GM12801 (cell line): ENCODE results near the gene PARD6B.

Source experiments
- TF ChIP-seq, protein P1 (sequence below): IDR thresholded peaks from one replicate; pipeline ENCODE4 v1.5.1; 2011; ENCODE audit warnings: control low read depth; ENCODE audit not compliant: insufficient read length; ENCODE audit errors: extremely low read depth

PARD6B gene

DNA sequence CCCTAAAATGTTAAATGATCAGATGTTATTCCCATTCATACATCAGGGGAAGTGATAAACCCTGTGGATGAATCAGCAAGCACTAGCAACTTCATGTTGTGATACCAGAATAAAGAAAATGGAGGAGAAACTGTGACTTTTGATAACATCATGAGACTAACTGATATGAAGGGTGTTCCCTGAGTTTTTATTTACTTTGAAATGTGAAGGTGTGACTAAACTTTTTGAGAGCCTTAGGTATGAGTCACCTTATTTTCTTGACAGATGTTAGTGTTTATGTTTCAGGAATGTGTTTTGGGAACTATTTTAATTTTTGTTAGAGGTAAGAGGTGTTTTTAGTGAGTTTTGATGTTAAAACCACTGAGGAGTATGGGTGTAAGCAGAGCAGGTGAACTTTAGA, 4.4 kb downstream of the PARD6B start:
- TF ChIP-seq, protein P1, sequence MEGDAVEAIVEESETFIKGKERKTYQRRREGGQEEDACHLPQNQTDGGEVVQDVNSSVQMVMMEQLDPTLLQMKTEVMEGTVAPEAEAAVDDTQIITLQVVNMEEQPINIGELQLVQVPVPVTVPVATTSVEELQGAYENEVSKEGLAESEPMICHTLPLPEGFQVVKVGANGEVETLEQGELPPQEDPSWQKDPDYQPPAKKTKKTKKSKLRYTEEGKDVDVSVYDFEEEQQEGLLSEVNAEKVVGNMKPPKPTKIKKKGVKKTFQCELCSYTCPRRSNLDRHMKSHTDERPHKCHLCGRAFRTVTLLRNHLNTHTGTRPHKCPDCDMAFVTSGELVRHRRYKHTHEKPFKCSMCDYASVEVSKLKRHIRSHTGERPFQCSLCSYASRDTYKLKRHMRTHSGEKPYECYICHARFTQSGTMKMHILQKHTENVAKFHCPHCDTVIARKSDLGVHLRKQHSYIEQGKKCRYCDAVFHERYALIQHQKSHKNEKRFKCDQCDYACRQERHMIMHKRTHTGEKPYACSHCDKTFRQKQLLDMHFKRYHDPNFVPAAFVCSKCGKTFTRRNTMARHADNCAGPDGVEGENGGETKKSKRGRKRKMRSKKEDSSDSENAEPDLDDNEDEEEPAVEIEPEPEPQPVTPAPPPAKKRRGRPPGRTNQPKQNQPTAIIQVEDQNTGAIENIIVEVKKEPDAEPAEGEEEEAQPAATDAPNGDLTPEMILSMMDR, result no peak

DNA sequence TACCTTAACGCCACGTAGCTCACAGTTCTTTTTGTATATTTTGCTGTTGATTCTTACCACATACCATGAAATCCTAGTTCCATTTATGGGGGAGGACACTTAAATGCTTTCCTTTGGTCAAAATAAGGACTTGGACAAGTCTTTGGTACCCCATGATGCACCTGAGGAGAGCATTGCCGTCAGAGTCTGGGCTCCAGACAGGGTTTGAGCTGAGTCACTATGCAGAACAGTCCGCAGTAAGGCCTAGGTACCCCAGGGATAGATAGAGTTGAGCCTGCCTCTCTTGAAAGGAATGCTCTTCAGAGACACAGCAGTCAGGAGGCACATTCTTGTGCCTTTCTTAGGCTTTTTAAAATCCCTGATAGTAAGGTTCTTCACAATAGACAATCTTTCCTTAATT, 6.0 kb downstream of the PARD6B start:
- TF ChIP-seq, protein P1, result no peak

DNA sequence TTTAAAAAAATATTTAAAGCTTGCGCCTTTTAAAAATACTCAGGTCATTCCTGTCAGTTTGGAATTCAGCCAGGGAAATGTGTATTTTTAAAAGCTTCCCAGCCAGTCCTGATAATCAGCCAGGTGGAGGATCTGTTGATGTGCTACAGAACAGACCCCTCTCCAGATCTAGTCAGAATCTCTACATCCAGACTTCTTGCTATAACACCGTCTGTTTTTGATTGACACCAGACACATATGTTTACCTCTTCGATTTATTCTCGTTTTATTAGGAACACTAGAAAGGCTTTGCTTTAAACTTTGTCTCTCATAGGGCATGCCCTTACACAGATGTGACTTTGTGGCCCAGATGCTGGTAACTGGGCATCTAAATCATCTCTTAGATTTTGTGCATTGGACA, 11.7 kb downstream of the PARD6B start:
- TF ChIP-seq, protein P1, result no peak

DNA sequence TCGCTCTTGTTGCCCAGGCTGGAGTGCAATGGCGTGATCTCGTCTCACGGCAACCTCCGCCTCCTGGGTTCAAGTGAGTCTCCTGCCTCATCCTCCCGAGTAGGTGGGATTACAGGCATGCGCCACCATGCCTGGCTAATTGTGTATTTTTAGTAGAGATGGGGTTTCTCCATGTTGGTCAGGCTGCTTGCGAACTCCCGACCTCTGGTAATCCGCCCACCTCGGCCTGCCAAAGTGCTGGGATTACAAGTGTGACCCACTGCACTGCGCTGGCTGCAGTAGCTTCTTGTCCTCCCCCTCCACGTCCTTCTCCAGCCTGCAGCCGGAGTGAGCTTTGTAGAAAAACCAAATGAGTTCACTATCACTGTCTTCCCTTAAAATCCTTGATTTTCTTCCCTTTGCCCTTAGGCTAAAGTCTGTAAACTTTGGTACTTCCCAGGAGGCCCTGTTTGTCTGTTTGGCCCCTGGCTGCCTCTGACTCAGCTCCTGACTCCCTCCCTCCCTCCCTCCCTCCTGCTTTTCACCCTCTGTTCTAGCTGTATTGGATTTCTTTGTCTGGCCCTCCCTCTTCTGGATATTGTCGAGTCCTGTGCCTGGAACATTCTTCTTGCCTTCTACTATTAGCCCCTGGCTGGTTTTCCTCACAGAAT, 12.9 kb downstream of the PARD6B start:
- TF ChIP-seq, protein P1, result no peak

DNA sequence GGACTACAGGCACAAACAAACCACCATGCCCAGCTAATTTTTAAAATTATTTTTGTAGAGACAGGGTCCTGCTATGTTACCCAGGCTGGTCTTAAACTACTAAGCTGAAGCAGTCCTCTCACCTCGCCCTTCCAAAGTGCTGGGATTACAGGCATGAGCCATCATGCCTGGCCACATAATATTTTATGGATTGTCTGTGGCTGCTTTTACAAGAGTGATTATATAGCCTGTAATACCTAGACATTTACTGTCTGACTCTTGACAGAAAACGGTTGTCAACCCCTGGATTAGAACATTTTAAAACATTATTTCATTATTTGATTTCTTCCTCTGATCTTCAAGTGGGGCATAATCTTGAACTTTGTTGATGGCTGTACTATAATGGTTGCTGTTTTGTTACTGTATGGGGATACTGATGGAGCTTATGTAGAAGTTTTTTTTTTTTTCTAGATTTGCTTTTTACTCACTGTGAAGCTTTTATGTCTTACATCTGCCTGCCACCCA, 14.3 kb downstream of the PARD6B start:
- TF ChIP-seq, protein P1, result no peak

DNA sequence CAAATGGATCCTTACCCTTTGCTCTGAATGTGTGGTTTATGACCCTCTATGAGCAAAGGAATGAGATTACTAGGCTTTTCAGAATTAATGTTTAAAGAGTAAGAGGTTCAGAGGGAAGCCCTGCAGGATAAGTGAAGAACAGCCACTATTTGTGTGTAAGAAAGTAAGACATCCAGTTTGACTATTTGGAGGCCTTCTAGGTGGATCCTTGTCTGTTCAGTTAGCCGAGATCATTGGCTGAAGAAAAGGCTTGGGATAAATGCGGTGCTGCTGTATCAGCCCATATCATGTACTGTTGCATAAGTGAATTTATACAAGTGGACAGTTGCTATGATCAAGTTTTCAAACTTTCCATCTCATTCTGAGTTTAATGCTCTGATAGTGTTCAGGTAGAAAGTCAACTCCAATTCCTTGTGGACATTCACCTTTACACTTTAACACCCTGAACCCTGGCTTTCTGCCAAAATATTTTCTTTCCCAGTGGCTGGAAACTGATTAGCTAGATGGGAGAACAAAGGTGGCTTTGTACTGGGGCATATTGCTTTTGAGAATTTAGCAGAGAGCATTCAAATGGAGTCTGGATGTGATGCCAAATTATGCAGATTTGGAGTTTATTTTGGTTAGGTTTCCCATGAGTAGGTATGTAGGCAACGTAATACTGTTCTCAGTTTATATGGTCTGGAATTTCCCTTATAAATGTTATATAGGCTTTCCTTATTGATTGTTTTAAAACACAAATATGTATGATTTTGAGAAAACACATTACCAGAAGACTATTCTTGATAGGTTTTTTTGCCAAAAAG, 15.0 kb downstream of the PARD6B start:
- TF ChIP-seq, protein P1, result no peak

DNA sequence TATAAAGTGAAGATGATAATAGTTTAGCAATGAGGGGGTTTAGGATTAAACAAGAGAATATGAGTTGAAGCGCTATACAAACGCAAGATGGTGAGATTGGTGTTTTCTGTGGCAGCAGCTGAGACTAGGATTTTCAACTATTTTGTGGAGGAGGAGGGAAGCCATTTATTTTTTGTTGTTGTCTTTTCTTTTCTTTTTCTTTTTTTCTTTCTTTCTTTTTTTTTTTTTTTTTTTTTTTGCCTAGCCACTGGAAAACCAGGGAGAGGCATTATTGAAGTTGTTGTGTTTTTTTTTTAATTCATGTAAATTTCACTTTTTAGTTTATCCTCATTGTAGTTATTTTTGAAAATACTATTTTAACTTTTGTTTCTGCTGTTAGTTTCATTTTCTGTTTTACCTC, 15.9 kb downstream of the PARD6B start:
- TF ChIP-seq, protein P1, result no peak
